ENCODE results near the gene SLC23A2.

GRCh38 chr20:4979841-4980410 lies 21.4 kb downstream of the SLC23A2 start:
- no peak for TF ChIP-seq POLR2A (IDR thresholded peaks at IDR 0.05; ENCODE audit: extremely low read depth, insufficient read length)
- TF ChIP-seq, protein P1, sequence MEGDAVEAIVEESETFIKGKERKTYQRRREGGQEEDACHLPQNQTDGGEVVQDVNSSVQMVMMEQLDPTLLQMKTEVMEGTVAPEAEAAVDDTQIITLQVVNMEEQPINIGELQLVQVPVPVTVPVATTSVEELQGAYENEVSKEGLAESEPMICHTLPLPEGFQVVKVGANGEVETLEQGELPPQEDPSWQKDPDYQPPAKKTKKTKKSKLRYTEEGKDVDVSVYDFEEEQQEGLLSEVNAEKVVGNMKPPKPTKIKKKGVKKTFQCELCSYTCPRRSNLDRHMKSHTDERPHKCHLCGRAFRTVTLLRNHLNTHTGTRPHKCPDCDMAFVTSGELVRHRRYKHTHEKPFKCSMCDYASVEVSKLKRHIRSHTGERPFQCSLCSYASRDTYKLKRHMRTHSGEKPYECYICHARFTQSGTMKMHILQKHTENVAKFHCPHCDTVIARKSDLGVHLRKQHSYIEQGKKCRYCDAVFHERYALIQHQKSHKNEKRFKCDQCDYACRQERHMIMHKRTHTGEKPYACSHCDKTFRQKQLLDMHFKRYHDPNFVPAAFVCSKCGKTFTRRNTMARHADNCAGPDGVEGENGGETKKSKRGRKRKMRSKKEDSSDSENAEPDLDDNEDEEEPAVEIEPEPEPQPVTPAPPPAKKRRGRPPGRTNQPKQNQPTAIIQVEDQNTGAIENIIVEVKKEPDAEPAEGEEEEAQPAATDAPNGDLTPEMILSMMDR (IDR thresholded peaks at IDR 0.05; ENCODE audit: low read depth, low read length), result no peak
- TF ChIP-seq, protein P2, sequence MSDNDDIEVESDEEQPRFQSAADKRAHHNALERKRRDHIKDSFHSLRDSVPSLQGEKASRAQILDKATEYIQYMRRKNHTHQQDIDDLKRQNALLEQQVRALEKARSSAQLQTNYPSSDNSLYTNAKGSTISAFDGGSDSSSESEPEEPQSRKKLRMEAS (IDR thresholded peaks at IDR 0.05; ENCODE audit: low read depth, low read length), result no peak
- TF ChIP-seq MYC (IDR thresholded peaks at IDR 0.05; ENCODE audit: low read depth, low read length), result no peak

All from NB4 (cell line).